HG02981 (cell line): ENCODE results near the gene TFR2.

Experiments
- ATAC-seq: cut with Tn5 transposase; IDR thresholded peaks from one replicate; pipeline ENCODE4 v1.9.1; 2021; ENCODE audit warnings: mild to moderate bottlenecking, moderate library complexity; ENCODE audit not compliant: unreplicated experiment

TFR2 gene

DNA sequence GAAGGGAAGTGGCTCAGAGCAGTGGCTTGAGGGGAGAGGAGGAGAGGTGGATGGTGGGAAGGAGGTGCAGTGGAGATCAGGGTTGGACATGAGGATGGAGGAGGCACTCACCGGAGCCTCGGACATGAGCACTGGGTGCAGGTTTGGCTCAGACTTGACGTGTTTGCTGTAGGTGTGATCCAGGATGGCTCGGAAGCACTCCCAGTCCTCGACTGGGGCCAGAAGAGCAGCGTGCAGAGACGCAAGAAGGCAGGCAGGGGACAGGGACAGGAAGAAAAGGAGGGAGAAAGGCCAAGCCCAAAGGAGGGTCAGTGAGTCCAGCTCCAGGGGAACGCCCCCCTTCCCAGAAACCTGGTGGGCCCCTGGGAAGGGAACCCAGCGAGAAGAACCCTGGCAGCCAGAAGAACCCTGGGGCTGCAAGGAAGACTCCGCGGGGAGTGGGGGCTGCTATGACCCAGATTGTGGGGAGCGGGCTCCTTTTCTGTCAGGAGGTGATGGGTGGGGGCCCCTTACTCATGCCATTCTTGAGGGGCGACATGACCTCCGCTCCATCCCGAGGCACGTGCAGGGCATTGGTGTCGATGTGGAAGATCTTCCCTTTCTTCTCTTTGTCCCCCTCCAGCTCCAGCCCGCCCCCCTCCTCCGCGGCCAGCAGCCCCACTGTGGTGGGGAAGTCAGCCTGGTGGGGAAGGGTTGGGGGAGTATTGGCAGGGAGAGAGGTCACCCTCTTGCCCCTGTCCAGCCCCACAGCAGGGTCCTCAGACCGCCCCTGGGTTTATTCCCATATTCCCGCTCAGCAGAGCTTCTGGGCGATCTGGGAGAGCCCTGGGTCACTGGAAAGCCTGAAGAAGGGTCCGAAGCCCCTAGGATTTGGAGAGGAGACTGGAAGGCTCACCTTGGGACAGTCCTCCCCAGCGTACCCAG is 13.8 kb upstream of the TFR2 start:
- no peak for ATAC-seq

DNA sequence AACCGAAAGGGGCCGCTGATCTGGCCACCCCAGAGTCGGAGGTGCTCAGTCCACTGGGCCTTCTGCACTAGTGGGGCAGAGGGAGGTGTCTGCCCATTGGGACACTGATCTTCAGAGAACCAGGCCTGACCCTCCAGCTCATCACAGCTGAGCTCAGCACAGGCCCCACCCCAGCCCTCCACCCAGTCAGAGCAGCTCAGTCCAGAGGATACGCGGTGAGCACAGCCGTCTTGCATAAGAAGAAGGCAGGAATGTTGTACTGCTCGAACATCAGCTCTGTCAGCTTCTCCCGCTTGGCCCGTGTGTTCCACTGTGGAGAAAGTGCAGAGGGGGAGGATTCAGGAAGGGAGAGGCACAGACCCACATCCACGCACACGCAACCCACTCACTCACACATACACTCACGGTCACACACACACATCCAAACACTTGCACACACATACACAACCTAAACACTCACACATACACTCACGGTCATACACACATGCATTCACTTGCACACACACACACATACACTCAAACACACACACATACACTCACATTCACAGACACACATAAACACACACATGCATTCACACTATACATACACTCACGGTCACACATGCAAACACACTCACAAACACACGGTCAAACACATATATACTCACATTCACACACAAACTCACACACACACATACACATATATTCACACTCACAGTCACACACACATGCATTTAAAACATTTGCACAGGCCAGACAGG is 8.6 kb upstream of the TFR2 start:
- no peak for ATAC-seq

DNA sequence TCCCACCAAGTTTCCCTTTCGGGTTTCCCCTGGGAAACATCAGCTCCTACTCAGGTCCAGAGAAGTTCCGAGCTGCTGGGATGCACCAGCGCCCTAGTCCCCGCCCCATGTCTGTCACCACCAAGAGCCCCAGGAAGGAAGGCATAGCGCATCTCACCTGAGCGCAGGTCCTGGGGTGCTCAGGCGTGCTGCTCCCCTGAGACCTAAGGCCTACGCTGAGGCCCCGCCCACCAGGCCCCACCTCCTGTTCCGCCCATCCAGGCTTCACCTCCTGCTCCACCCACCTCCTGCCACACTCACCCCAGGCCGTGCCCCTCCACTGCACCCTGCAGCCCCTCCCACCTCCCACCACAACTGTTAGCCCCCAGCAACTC is 1.2 kb upstream of the TFR2 start:
- ATAC-seq = no peak

DNA sequence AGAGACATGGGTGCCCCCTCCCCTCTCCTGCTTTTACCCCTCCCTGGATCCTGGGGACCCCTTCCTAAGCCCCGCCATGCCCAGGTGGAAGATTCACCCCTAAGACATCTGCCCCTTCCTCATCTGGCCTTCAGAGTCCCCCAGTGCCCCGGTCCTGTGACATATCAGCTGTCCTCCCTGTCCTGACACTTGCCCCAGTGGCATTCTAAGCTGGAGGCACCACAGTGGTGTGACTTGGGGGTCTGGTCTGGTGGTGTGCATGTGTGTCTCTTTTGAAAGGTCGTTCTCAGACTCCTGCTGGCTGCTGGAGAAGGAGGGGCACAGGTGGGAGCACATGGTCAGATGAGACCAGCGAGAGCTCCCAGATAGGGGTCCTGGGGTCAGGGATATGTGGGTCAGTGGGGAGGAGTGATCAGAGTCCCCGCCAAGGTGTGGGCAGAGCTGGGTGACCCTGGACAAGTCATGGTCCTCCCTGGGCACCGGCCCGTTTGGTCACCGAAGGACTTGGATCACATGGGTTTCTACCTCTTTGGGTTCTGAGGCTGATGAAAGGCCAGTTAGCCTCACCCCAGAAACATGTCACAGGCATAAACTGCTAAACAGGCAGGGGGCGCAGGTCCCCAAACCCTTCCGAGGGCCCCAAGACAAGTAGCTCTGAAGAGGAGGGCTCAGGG is 645 bp upstream of the TFR2 start:
- ATAC-seq = no peak

DNA sequence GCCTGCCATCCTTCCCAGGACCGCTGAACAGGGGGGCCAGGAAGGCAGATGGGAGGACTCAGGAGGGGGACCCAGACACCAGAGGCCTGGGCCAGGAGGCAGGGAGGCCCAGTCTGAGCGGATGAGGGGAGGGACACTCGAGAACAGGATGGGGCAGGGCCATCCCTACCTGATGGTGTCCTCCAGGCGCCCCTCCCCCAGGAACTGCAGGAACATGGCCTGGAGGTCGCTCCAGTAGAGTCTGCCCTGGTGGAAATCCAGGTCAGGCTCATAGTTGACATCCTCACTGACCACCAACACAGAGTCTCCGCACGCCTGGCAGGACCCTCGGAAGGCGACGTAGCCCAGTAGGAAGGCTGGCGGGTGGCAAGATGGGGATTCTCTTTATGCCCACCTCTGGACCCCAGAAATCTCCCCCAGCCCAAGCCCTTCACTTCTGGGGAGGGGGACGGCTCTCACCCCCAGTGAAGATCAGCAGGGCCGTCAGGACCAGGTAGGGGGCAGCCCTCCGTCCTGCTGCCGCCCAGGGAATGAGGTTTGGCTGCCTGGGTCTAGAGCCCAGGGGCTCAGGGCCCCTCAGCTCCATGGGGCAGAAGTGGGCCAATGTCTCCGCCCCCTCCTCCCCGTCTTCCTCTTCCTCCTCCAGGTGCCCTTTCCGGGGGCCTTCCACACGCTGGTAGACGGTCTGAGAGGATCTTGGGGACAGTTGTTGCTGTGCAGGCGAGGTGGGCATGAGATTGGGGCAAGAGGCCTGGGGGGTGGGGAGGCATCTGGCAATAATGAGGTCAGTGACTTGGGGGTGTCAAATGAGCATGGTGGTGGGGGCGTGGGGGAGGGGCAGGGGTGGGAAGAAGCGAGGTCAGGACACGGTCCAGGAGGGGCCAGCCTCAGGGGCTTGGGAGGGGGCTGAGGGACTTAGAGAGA is 573 bp downstream of the TFR2 start:
- no peak for ATAC-seq

DNA sequence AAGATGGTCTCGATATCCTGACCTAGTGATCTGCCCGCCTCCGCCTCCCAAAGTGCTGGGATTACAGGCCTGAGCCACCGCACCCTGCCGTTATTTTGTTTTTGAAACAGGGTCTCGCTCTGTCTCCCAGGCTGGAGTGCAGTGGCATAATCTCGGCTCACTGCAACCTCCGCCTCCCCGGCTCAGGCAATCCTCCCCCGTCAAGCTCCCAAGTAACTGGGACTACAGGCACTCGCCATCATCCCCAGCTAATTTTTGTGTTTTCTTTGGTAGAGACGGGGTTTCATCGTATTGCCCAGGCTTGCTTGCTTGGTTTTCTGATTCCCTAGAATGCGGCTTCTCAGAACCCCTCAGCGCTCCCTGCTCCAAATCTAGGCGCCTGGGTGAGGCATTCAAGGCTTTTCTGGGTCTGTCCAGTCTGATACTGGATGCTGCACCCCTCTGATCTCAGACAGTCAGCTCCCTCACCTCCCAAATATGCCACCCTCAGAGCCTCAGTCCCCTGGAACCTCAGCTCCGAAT is 1.3 kb downstream of the TFR2 start:
- ATAC-seq = no peak

DNA sequence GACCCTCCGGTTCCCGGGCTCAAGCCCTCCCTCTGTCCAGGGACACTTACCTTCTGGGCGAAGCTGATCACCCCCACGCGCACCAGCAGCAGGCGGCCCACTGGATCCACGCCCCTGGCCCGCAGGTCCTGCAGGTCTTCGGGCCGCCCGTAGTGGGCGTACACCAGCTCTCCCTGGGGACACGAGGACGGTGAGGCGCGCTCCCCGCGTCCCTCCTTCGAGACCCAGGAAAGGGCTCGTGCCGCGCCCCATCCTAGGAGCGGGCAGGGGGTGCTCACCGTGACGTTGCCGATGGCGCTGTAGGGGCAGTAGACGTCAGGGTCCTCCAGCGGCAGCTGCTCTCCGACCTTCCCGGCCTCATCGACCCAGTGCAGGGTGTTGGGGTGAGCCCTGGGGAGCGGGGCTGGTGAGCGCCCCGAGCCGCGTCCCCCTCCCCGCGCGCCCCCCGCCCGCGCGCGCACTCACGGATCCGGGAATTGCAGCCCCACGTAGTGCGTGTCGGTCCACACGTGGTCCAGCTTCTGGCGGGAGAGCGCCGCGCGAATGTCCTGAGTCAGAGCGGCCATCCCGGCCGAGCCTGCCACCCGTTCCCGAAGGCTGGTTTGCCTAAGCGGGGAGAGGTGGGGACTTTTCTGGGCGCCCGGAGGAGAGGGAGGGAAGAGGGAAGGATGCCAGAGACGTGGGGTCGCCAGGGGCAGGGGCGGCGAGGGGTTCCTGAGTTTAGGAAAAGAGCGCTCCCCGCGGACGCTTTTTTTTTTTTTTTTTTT is 8.2 kb downstream of the TFR2 start:
- no peak for ATAC-seq

DNA sequence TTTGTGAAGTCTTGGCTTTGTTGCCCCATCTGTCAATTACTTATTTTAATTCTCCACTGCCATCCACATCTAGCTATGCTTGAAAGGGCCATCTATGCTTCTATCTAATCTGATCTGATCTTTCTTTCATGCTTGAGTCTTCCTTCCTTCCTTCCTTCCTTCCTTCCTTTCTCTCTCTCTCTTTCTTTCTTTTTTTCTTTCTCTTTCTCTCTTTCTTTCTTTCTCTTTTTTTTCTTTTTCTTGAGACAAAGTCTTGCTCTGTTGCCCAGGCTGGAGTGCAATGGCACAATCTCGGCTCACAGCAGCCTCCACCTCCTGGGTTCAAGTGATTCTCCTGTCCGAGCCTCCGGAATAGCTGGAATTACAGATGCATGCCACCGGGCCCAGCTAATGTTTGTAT is 11.3 kb downstream of the TFR2 start:
- no peak for ATAC-seq

DNA sequence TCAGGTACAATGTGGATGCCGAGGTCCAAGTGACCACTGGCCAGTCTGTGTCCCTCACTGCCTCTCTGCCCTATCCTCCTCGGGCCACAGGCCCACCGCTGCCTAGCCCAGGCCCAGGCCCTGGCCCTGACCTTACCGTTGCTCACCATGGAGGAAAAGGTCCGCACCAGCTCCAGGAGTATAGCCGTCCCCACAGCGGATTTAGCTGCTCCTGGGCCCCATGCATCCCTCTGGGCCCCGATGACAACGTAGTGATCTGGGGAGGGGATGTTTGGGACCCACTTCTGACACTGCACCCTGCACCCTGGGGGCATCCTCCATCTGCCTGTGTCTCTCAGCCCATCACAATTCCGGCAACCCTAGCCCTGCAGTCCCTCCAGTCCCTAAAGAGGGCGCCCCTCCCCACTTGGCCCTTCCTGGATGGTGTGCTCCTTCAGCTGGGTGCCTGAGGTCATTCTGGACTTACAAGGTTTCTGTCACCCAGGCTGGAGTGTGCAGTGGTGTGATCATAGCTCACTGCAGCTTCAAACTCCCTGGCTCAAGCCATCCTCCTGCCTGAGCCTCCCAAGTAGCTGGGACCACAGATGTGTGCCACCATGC is 12.1 kb downstream of the TFR2 start:
- no peak for ATAC-seq

DNA sequence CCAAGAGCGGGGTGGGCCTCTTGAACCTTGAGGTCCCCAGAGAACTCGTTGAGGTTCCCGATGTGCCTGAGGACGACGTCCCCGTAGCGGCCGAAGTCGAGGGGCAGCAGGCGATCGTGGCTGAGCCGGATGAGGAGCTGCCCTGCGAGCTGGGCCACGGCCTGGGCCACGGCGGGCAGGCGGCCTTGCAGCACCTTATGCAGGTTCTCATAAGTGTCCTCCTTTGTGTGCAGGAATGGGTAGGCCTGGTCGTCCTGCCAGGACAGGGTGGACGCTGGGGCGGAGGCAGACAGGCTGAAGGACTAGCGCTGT is 14.2 kb downstream of the TFR2 start:
- ATAC-seq = no peak

DNA sequence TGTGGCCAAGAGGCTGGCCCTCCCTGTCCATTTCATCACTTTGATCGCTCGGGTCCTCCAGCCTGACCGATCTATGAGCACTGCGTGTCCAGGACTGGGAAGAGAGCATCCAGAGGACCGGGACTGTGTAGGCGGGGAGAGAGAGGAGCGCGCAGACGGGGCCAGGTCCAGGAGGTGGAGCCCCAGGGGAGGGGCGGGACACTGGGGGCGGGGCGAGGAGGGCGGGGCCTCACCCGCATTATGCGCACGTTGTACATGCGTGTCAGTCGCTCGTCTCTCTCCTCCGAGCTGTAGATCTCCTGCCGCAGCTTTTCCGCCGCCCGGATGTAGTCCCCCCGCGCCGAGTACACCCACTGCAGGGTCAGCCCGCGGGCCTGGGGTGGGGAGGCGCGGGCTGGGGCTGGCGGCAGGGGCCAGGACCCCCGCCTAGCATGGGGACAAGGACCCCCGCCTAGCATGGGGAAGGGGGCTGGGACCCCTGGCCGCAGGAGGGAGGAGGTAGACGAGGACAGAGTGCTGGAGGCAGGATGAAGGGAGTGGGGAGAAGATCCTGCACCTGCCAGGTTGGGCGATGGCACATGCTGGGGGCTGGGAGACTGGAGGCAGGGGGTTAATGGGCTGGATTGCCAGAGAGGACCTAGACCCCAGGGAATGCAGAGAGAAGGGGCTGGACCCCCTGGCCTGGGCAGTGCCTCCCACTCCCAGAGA is 14.7 kb downstream of the TFR2 start:
- ATAC-seq = peak; percentile 79

DNA sequence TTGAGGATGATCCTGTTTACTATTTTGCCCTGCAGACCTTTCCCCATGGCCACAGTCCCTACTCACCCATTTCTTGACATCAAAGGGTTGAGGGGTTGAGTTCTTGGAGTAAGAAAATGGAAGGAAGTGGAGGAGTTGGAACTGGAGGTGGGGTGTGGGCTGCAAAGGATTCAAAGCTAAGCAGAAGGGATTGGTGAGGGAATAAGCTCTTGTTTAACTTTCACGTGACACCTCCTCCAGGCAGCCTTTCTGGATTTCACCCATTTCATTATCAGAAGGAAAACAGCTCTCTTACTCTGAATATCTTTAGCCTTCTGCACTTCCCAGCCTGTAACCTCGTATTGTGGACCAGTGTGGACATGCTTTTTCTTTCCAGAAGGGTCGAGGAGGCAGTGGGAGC is 15.3 kb downstream of the TFR2 start:
- no peak for ATAC-seq

DNA sequence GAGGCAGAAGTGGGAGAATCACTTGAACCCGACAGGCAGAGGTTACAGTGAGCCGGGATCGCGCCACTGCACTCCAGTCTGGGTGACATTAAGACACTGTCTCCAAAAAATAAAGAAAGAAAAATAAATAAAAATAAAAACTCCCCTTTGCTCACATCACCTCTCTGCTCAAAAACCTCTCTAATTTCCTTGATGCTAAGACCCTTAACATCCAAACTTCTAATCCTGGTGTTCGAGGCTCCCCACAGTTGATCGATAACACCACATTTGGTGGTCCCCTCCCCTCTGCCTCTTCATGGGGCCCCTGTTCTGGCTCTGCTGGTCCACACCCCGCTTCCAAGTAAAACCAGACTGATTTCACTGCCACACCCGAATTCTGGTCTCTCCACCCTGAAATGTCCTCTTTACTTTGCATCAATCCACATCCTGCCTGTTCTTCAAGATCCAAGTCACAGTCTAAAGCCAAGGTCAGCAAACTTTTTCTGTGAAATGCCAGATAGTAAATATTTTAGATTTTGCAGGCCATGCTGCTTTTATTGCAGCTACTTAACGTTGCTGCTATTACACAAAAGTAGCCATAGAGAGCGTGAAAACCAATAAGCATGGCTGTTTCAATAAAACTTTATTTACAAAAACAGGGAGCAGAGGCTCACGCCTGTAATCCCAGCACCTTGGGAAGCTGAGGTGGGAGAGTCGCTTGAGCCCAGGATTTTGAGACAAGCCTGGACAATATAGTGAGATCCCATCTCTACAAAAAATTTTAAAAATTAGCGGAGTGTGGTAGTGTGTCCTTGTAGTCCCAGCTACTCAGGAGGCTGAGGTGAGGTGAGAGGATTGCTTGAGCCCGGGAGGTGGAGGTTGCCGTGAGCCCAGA is 17.2 kb downstream of the TFR2 start:
- no peak for ATAC-seq

DNA sequence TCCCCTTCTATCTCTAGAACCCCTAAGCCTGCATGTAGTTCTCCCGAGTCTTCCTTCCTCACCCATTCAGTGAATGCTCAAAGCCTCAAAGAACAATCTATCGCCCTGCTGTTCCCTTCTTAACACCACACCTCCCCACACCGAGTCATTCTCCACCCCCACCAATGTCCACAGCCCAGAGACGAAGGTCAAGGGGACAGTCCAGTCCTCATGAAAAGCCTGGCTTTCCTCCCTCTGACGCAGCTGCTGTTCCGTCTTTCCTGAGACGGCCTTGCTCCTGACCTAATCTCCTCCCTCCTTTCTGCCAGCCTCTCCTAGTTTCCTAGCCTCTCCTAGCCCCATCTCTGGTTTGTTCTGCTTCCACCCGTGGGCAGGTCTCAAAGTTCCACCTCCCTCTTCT is 19.8 kb downstream of the TFR2 start:
- ATAC-seq = no peak

DNA sequence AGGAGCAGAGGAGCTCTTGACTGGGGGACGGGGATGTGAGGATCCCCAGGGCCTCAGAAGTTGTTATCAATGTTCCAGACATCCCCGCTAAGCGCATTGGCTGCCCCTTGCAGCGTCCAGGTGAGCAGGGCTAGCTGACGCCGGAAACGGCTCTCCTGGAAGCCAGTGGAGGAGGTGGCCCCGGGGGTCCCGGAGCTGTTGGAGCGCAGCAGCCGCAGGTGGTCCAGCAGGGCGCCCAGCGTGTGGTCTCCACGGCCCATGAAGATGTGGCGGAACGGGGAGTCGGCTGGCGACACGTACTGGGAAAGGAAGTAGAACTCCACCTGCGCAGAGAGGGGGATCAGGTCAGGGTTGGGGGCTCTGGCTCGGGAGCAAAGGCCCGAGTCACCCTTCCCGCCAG is 20.5 kb downstream of the TFR2 start:
- no peak for ATAC-seq

DNA sequence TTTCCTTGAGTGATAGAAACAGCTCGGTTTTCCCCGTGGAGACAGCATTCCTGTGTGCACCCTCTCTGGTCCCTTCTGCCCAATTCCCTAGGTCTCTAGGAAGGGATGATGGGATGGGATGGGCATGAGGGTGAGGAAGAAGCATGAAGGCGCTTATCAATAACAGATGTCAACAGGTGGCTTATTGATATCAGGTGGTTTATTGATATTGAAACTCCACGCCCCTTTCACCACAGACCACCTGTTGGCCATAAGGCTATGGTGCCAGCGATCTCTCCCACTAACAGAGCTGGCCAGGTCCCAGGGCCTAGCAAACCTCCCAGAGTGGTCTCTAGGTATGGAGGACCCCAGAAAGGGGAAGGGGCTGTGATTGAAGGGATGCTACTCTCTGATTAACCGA is 21.1 kb downstream of the TFR2 start:
- ATAC-seq = no peak

DNA sequence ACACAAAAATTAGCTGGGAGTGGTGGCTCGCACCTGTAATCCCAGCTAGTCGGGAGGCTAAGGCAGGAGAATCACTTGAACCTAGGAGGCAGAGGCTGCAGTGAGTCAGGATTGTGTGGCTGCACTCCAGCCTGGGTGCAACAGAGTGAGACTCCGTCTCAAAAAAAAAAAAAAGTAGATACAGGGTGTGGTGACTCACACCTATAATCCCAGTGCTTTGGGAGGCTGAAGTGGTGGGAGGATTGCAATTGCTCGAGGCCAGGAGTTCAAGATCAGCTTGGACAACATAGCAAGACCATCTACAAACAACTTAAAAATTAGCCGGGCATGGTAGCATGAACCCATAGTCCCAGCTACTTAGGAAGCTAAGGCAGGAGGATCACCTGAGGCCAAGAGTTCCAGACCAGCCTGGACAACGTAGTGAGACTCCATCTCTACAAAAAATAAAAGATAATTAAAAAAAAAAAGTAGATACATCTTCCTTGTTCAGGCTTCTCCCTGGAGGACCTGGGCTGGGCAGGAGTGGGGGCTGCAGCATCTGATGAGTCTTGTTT is 27.0 kb downstream of the TFR2 start:
- ATAC-seq = no peak
